ENCODE data around the gene EXD3. TPM values are rescaled to one million over a fixed set of nuclear protein-coding genes. Genes with fewer than 3 reads are reported as not detected.

Gene EXD3
- total RNA-seq, 1 experiment from 2014 or later = 2.8 TPM

- Histone ChIP-seq H3K79me2 (ENCODE audit: low read length) (no peaks in the 10 kb centered on the region), H3K36me3 (ENCODE audit: insufficient read depth, low read length) (no peaks in the 10 kb centered on the region), H2AFZ (ENCODE audit: low read length) (no peak overlapping the region), H3K27ac (ENCODE audit: low read length) (no peak overlapping the region), H3K4me3 (ENCODE audit: low read length) (no peak overlapping the region), H3K9me3 (ENCODE audit: low read length) (peaks cover 4% of the 10 kb centered on the region; the same call in 1 of the 2 replicates), H4K20me1 (ENCODE audit: insufficient read depth, low read depth, low read length) (no peaks in the 10 kb centered on the region), H3K4me2 (ENCODE audit: low read depth, low read length, poor library complexity, severe bottlenecking) (no peak overlapping the region), H3K4me1 (ENCODE audit: low read length) (no peaks in the 10 kb centered on the region), H3K27me3 (ENCODE audit: low read length) (no peaks in the 10 kb centered on the region), H3K9ac (ENCODE audit: low read length) (no peak overlapping the region), H3K9me2 (replicated peaks; ENCODE audit: insufficient read depth, low read length) (no peaks in the 10 kb centered on the region)
- DNase-seq = no peak
Observed at GRCh38 chr9:137372693-137373610, 50.0 kb downstream of the EXD3 start.

GRCh38 chr9:137371946-137372651 lies 50.9 kb downstream of the EXD3 start:
- H3K9me2 ChIP-seq (replicated peaks; ENCODE audit: insufficient read depth, low read length) = no peaks in the 10 kb centered on the region
- no peaks in the 10 kb centered on the region for H3K4me1 ChIP-seq (ENCODE audit: low read length)
- DNase-seq = no peak
- no peaks in the 10 kb centered on the region for H3K79me2 ChIP-seq (ENCODE audit: low read length)
- H3K27ac ChIP-seq (ENCODE audit: low read length) = no peak overlapping the region
- no peaks in the 10 kb centered on the region for H4K20me1 ChIP-seq (ENCODE audit: insufficient read depth, low read depth, low read length)
- no peak overlapping the region for H2AFZ ChIP-seq (ENCODE audit: low read length)
- peaks cover 4% of the 10 kb centered on the region; the same call in 1 of the 2 replicates for H3K9me3 ChIP-seq (ENCODE audit: low read length)
- no peak overlapping the region for H3K9ac ChIP-seq (ENCODE audit: low read length)
- H3K4me2 ChIP-seq (ENCODE audit: low read depth, low read length, poor library complexity, severe bottlenecking) = no peak overlapping the region
- H3K36me3 ChIP-seq (ENCODE audit: insufficient read depth, low read length) = no peaks in the 10 kb centered on the region
- H3K4me3 ChIP-seq (ENCODE audit: low read length) = no peak overlapping the region
- H3K27me3 ChIP-seq (ENCODE audit: low read length) = no peaks in the 10 kb centered on the region

GRCh38 chr9:137371521-137371941 lies 51.4 kb downstream of the EXD3 start:
- peaks cover 4% of the 10 kb centered on the region; the same call in 1 of the 2 replicates for H3K9me3 ChIP-seq (ENCODE audit: low read length)
- no peaks in the 10 kb centered on the region for H3K9me2 ChIP-seq (replicated peaks; ENCODE audit: insufficient read depth, low read length)
- H3K4me2 ChIP-seq (ENCODE audit: low read depth, low read length, poor library complexity, severe bottlenecking) = no peak overlapping the region
- no peak for DNase-seq
- no peaks in the 10 kb centered on the region for H3K79me2 ChIP-seq (ENCODE audit: low read length)
- no peaks in the 10 kb centered on the region for H4K20me1 ChIP-seq (ENCODE audit: insufficient read depth, low read depth, low read length)
- no peak overlapping the region for H2AFZ ChIP-seq (ENCODE audit: low read length)
- H3K27ac ChIP-seq (ENCODE audit: low read length) = no peak overlapping the region
- H3K27me3 ChIP-seq (ENCODE audit: low read length) = no peaks in the 10 kb centered on the region
- no peaks in the 10 kb centered on the region for H3K36me3 ChIP-seq (ENCODE audit: insufficient read depth, low read length)
- no peaks in the 10 kb centered on the region for H3K4me1 ChIP-seq (ENCODE audit: low read length)
- H3K9ac ChIP-seq (ENCODE audit: low read length) = no peak overlapping the region
- no peak overlapping the region for H3K4me3 ChIP-seq (ENCODE audit: low read length)

GRCh38 chr9:137370865-137371520 lies 52.0 kb downstream of the EXD3 start:
- no peaks in the 10 kb centered on the region for H3K27me3 ChIP-seq (ENCODE audit: low read length)
- no peak overlapping the region for H2AFZ ChIP-seq (ENCODE audit: low read length)
- H3K9me2 ChIP-seq (replicated peaks; ENCODE audit: insufficient read depth, low read length) = no peaks in the 10 kb centered on the region
- H3K27ac ChIP-seq (ENCODE audit: low read length) = no peak overlapping the region
- no peaks in the 10 kb centered on the region for H4K20me1 ChIP-seq (ENCODE audit: insufficient read depth, low read depth, low read length)
- H3K79me2 ChIP-seq (ENCODE audit: low read length) = no peaks in the 10 kb centered on the region
- H3K4me2 ChIP-seq (ENCODE audit: low read depth, low read length, poor library complexity, severe bottlenecking) = no peak overlapping the region
- H3K9ac ChIP-seq (ENCODE audit: low read length) = no peak overlapping the region
- no peaks in the 10 kb centered on the region for H3K36me3 ChIP-seq (ENCODE audit: insufficient read depth, low read length)
- H3K9me3 ChIP-seq (ENCODE audit: low read length) = peaks cover 4% of the 10 kb centered on the region; the same call in 1 of the 2 replicates
- H3K4me1 ChIP-seq (ENCODE audit: low read length) = no peaks in the 10 kb centered on the region
- no peak for DNase-seq
- no peak overlapping the region for H3K4me3 ChIP-seq (ENCODE audit: low read length)

GRCh38 chr9:137369911-137370764 lies 52.8 kb downstream of the EXD3 start:
- Histone ChIP-seq H3K9me3 (ENCODE audit: low read length) (no peaks in the 10 kb centered on the region), H3K27me3 (ENCODE audit: low read length) (no peaks in the 10 kb centered on the region), H3K4me2 (ENCODE audit: low read depth, low read length, poor library complexity, severe bottlenecking) (no peak overlapping the region), H3K9me2 (replicated peaks; ENCODE audit: insufficient read depth, low read length) (no peaks in the 10 kb centered on the region), H2AFZ (ENCODE audit: low read length) (no peak overlapping the region), H3K4me1 (ENCODE audit: low read length) (no peaks in the 10 kb centered on the region), H3K36me3 (ENCODE audit: insufficient read depth, low read length) (no peaks in the 10 kb centered on the region), H4K20me1 (ENCODE audit: insufficient read depth, low read depth, low read length) (no peaks in the 10 kb centered on the region), H3K79me2 (ENCODE audit: low read length) (no peaks in the 10 kb centered on the region), H3K4me3 (ENCODE audit: low read length) (no peak overlapping the region), H3K9ac (ENCODE audit: low read length) (no peak overlapping the region), H3K27ac (ENCODE audit: low read length) (no peak overlapping the region)
- no peak for DNase-seq

GRCh38 chr9:137369061-137369787 lies 53.7 kb downstream of the EXD3 start:
- H3K4me2 ChIP-seq (ENCODE audit: low read depth, low read length, poor library complexity, severe bottlenecking) = no peak overlapping the region
- H3K27me3 ChIP-seq (ENCODE audit: low read length) = no peaks in the 10 kb centered on the region
- no peaks in the 10 kb centered on the region for H4K20me1 ChIP-seq (ENCODE audit: insufficient read depth, low read depth, low read length)
- no peak for DNase-seq
- H3K9me3 ChIP-seq (ENCODE audit: low read length) = no peaks in the 10 kb centered on the region
- no peak overlapping the region for H3K4me3 ChIP-seq (ENCODE audit: low read length)
- H3K9ac ChIP-seq (ENCODE audit: low read length) = no peak overlapping the region
- no peak overlapping the region for H3K27ac ChIP-seq (ENCODE audit: low read length)
- H3K4me1 ChIP-seq (ENCODE audit: low read length) = no peaks in the 10 kb centered on the region
- H3K36me3 ChIP-seq (ENCODE audit: insufficient read depth, low read length) = no peaks in the 10 kb centered on the region
- no peaks in the 10 kb centered on the region for H3K9me2 ChIP-seq (replicated peaks; ENCODE audit: insufficient read depth, low read length)
- H2AFZ ChIP-seq (ENCODE audit: low read length) = no peak overlapping the region
- no peaks in the 10 kb centered on the region for H3K79me2 ChIP-seq (ENCODE audit: low read length)

- Histone ChIP-seq H3K79me2 (ENCODE audit: low read length) (no peaks in the 10 kb centered on the region), H3K36me3 (ENCODE audit: insufficient read depth, low read length) (no peaks in the 10 kb centered on the region), H4K20me1 (ENCODE audit: insufficient read depth, low read depth, low read length) (no peaks in the 10 kb centered on the region), H3K9me2 (replicated peaks; ENCODE audit: insufficient read depth, low read length) (no peaks in the 10 kb centered on the region), H3K27ac (ENCODE audit: low read length) (no peak overlapping the region), H3K4me1 (ENCODE audit: low read length) (no peaks in the 10 kb centered on the region), H3K27me3 (ENCODE audit: low read length) (no peaks in the 10 kb centered on the region), H3K4me3 (ENCODE audit: low read length) (no peak overlapping the region), H3K9ac (ENCODE audit: low read length) (no peak overlapping the region), H2AFZ (ENCODE audit: low read length) (no peak overlapping the region), H3K4me2 (ENCODE audit: low read depth, low read length, poor library complexity, severe bottlenecking) (no peak overlapping the region), H3K9me3 (ENCODE audit: low read length) (no peaks in the 10 kb centered on the region)
- DNase-seq = no peak
Observed at GRCh38 chr9:137368431-137369035, 54.4 kb downstream of the EXD3 start.

All from Karpas-422 (cell line).